ENCODE measurements around the gene CMBL.

Gene CMBL

DNA sequence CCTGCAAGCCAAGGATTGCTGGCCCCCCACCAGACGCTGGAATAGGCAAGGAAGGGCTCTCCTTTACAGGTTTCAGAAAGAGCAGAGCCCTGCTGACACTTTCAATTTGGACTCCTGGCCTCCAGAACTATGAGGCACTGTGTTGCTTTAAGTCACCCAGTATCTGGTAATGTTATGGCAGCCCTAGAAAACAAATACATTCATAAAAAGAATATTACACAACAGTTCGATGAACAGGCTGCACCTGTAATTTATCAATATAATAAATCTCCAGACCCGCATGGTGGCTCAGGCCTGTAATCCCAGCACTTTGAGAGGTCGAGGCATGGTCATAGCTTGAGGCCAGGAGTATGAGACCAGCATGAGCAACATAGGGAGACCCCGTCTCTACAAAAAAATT is 7.5 kb downstream of the CMBL start:
- TF ChIP-seq, protein P1, sequence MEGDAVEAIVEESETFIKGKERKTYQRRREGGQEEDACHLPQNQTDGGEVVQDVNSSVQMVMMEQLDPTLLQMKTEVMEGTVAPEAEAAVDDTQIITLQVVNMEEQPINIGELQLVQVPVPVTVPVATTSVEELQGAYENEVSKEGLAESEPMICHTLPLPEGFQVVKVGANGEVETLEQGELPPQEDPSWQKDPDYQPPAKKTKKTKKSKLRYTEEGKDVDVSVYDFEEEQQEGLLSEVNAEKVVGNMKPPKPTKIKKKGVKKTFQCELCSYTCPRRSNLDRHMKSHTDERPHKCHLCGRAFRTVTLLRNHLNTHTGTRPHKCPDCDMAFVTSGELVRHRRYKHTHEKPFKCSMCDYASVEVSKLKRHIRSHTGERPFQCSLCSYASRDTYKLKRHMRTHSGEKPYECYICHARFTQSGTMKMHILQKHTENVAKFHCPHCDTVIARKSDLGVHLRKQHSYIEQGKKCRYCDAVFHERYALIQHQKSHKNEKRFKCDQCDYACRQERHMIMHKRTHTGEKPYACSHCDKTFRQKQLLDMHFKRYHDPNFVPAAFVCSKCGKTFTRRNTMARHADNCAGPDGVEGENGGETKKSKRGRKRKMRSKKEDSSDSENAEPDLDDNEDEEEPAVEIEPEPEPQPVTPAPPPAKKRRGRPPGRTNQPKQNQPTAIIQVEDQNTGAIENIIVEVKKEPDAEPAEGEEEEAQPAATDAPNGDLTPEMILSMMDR (IDR thresholded peaks at IDR 0.05; ENCODE audit: insufficient read depth, low read depth, low read length, missing control alignments), result no peak
- no peak for DNase-seq (ENCODE audit: low read depth)
- no peak overlapping the region for H3K4me3 ChIP-seq (ENCODE audit: low read depth, low read length)

DNA sequence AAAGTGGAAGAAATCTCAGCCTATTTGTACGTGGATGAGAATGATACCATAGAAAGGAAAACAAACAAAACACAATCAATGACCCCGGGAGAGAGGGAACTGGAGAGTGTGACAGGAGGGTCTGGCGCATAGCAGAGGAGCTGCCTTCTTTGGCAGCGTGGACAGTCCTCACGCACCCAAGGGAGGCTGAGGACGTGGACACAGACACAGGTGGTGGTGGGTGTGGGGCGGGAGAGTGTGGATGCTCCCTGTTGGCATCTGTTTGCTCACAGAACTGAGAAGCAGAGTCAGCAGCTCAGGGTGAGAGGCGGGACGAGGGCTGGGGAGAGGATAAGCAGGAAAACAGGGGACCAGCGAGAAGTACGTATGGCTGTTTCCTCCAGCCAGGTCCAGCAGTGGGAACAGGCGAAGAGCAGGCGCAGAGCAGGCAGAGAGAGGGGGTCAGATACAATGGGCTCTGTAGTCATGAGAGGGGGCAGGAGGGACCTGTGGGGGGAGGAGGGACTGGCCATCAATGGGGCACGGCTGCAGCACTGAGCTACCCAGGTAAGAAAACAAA is 10.0 kb downstream of the CMBL start:
- TF ChIP-seq, protein P1 (IDR thresholded peaks at IDR 0.05; ENCODE audit: insufficient read depth, low read depth, low read length, missing control alignments), result no peak
- H3K4me3 ChIP-seq (ENCODE audit: low read depth, low read length), result no peak overlapping the region
- no peak for DNase-seq (ENCODE audit: low read depth)

DNA sequence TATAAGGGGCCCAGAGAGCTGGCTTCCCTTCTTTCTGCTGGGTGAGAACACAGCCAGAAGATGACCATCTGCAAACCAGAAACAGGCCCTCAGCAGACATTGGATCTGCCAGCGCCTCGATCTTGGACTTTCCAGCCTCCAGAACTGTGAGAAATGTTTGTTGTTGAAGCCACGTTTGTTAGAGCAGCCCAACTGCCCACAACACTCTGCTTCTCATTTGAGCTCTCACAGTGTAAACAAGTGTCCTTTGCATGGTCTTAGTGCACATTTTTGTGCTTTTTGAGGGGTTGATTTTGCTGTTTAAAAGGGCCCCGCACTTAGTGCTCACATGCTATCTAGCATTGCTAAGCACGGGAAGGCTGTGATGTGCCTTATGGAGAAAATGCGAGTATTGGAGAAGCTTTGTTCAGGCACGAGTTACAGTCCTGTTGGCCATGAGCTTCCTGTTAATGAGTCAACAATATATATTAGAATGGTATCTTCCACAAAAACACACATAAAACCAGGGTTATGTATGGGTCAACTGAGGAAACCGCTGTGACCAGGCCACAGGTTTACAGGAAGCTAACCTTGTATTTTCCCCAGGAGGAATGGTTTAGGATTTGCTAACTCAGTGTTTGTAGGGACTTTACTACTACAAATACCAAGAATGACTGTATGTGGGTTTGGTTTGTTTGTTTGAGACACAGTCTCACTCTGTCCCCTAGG is 11.9 kb downstream of the CMBL start:
- TF ChIP-seq, protein P1 (IDR thresholded peaks at IDR 0.05; ENCODE audit: insufficient read depth, low read depth, low read length, missing control alignments), result no peak
- H3K4me3 ChIP-seq (ENCODE audit: low read depth, low read length), result no peak overlapping the region
- peak; percentile 42 for DNase-seq (ENCODE audit: low read depth)

DNA sequence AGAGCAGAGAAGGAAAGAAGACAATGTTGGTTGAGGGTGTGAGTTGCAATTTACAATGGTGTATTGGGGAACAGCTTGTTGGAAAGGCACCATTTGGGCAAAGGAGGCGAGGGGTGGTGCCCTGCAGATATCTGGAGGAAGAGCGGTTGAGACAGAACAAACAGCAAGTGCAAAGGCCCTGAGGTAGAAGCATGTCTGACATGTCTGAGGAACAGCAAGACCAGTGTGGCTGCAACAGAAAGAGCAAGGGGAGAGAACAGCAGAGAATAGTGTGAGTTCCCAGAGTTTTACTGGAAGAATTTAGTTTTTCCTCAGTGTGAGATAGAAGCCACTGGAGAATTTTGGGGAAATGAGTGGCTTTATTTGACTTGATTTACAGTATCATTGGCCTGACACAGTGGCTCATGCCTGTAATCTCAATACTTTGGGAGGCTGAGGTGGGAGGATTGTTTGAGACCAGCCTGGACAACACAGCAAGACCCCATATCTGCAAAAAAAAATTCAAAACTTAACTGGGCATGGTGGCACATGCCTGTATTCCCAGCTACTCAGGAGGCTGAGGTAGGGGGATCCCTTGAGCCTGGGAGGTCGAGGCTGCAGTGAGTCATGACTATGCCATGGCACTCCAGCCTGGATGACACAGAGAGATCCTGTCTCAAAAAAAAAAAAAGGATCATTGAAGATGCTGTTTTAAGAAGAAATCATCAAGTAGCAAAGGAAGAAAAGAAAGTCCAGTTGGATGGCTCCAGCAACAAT is 13.6 kb downstream of the CMBL start:
- H3K4me3 ChIP-seq (ENCODE audit: low read depth, low read length), result no peak overlapping the region
- TF ChIP-seq, protein P1 (IDR thresholded peaks at IDR 0.05; ENCODE audit: insufficient read depth, low read depth, low read length, missing control alignments), result no peak
- DNase-seq (ENCODE audit: low read depth), result no peak

DNA sequence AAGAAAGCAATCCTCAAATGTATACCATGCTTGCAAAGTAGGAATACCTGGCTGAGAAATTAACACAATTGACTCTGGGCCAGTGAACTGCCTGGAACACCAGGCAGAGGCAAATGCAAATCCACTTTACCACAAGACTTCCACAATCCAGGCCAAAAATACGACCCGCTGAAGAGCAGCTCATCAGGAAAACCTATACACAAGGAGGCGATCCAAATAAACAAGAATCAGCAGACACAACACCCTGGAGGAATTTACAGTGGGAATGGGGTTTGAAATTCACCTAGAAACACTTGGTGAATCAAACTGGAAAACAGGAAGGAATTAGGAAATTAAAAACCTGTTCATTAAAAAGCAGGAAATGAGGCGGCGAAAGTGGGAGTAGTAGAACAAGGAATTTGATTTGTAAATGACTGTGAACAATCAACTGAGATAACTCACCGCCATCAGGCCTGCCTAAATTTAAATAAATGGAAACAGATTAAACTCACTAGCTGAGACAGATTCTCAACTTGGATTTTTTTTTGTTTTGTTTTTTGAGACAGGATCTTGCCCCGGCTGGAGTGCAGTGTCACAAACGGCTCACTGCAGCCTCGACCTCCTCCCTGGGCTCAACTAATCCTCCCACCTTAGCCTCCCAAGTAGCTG is 15.9 kb downstream of the CMBL start:
- no peak for DNase-seq (ENCODE audit: low read depth)
- TF ChIP-seq, protein P1 (IDR thresholded peaks at IDR 0.05; ENCODE audit: insufficient read depth, low read depth, low read length, missing control alignments), result no peak
- no peak overlapping the region for H3K4me3 ChIP-seq (ENCODE audit: low read depth, low read length)

DNA sequence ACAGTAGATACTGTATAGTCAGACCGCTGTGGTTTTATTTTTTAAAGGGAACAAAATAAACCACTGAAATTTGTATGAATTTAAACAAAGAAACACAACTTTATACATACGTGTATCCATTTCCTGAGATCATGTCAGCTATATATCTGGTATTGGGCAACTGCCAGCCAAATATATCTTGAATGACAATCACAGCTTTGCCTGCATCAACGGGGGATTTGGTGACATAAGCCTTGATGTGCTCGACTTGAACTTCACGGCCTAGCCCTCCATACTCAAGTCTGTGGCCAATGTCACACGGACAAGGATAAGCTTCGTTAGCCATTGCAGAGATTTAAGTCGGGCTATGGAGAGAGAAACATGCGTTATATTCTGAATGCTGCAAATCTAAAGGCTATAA is 17.3 kb downstream of the CMBL start:
- no peak for DNase-seq (ENCODE audit: low read depth)
- TF ChIP-seq, protein P1 (IDR thresholded peaks at IDR 0.05; ENCODE audit: insufficient read depth, low read depth, low read length, missing control alignments), result no peak
- no peak overlapping the region for H3K4me3 ChIP-seq (ENCODE audit: low read depth, low read length)
